Measurements from ENCODE around the gene STPG3.

STPG3 gene

DNA sequence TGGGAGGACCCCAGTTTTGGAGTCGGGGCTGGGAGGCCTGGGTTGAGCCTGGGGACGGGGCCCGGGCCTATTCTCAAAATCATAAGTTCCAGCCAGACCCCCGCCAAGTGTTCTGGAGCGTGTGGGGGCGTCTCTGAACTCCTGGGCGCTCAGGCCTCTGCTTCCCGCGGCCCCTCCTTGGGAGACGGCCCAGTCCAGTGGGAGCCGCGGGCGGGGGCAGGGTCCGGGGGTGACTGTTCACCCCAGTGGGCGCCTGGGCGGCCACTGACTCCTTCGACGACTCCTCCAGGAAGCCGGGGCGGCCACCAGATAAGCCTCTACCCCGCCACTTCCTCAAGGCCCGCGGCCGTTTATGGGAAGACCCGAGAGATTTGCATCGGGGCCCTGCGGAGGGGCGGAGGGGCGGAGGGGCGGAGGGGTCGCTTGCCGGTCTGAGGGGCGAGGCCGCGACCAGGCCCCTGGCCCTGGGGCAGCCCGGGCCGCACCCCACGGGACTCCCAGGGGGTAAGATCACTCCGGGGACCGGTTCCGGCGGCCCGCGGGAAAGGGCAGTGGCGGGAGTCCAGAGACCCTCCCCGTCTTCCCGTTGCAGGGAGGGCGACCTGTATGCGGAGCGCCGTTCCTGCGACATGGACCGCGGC, 27.1 kb downstream of the STPG3 start:
- no peak for DNase-seq (ENCODE audit: low spot score)
- peak overlapping the region; percentile 94 for H3K27ac ChIP-seq
- POLR2A ChIA-PET (ENCODE audit: low non-redundant PET), result interaction anchor here (1.0 to 1.7 kb wide), 5 partner anchors 8 to 37 kb away, joined by 3 to 9 read pairs (median 5); partner anchors contain the start of gene TUBB4B
- CTCF ChIA-PET, result interaction anchor here (0.6 to 2.2 kb wide), 6 partner anchors 16 to 174 kb away, joined by 3 to 13 read pairs (median 3); partner anchors contain the start of gene NRARP
- TF ChIP-seq, protein P1, sequence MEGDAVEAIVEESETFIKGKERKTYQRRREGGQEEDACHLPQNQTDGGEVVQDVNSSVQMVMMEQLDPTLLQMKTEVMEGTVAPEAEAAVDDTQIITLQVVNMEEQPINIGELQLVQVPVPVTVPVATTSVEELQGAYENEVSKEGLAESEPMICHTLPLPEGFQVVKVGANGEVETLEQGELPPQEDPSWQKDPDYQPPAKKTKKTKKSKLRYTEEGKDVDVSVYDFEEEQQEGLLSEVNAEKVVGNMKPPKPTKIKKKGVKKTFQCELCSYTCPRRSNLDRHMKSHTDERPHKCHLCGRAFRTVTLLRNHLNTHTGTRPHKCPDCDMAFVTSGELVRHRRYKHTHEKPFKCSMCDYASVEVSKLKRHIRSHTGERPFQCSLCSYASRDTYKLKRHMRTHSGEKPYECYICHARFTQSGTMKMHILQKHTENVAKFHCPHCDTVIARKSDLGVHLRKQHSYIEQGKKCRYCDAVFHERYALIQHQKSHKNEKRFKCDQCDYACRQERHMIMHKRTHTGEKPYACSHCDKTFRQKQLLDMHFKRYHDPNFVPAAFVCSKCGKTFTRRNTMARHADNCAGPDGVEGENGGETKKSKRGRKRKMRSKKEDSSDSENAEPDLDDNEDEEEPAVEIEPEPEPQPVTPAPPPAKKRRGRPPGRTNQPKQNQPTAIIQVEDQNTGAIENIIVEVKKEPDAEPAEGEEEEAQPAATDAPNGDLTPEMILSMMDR (conservative IDR thresholded peaks at IDR 0.05; ENCODE audit: low read depth), result no peak

DNA sequence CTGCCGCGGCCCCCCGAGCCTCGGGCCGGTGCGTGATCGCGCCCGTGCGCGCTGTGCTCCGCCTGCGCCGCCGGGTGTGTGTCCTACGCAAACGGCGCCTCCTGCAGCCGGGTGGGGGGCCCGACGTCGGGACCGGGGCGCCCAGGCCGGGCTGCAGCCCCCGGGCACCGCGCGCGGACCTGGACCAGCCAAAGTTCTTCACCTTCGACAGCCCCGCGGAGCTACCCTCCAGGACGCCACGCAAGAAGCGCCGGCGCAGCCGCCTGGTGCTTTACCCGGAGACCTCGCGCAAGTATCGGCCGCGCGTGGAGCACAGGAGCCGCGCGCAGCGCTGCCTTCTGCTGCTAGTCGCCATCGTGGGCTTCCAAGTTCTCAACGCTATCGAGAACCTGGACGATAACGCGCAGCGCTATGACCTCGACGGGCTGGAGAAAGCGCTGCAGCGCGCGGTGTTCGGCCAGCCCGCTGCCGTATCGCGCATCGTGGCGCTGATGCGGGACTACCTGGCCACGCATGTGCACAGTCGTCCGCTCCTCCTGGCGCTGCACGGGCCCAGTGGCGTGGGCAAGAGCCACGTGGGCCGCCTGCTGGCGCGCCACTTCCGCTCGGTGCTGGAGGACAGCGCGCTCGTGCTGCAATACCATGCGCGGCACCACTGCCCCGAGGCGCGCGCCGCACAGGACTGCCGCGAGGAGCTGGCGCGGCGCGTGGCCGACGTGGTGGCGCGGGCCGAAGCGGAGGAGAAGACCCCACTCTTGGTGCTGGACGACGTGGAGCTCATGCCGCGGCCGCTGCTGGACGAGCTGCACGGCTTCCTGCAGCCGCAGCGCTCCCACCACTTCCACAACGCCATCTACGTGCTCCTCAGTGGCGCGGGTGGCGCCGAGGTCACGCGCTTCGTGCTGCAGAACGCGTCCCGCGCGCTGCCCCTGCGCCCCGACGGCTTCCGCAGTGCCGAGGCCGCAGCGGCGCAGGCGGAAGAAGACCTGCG, 27.9 kb downstream of the STPG3 start:
- no peak for DNase-seq (ENCODE audit: low spot score)
- peak overlapping the region; percentile 94 for H3K27ac ChIP-seq
- TF ChIP-seq, protein P1 (conservative IDR thresholded peaks at IDR 0.05; ENCODE audit: low read depth), result no peak
- POLR2A ChIA-PET (ENCODE audit: low non-redundant PET), result interaction anchor here (0.6 kb wide), 1 partner anchor 146 kb away, joined by 3 read pairs; no protein-coding TSS in a partner anchor
- CTCF ChIA-PET, result no interaction called here

DNA sequence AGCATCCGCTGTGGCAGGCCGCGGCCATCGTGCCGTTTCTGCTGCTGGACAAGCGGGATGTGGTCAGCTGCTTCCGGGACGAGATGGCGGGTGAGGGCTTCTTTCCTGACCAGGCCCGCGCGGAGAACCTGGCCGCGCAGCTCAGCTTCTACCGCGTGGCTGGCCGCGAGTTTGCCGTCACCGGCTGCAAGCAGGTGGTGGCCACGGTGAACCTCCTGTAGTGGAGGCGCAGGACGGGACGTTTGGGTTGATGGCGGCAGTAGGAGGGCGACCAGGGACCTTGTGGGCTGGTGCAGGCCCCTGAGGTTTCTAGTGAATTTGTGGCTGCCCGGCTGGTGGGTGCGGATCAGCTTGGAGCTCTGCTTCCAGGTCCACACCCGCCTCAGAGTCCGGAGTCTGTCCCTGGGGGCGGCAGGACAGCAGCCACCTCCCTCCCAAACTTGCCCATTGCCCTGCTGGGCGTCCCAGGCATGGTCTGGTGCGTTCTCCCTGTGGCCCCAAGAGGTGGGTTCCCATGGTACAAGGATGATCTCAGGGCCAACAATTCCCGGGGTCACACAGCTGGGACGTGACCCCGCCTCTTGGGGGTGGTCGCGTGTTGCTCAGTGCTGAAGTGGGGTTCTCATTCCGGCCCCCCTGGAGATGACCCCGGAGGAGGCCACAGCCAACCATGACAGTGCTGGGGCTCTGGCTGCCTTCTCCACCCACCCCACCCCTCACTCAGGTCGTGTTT, 28.8 kb downstream of the STPG3 start:
- DNase-seq (ENCODE audit: low spot score), result no peak
- H3K27ac ChIP-seq, result peak overlapping the region; percentile 94
- POLR2A ChIA-PET (ENCODE audit: low non-redundant PET), result interaction anchor here (0.6 kb wide), 2 partner anchors 22 to 145 kb away, joined by 3 to 5 read pairs; partner anchors contain the start of gene NRARP
- CTCF ChIA-PET, result interaction anchor here (0.6 kb wide), 1 partner anchor 8 kb away, joined by 4 read pairs; no protein-coding TSS in a partner anchor
- TF ChIP-seq, protein P1 (conservative IDR thresholded peaks at IDR 0.05; ENCODE audit: low read depth), result no peak

DNA sequence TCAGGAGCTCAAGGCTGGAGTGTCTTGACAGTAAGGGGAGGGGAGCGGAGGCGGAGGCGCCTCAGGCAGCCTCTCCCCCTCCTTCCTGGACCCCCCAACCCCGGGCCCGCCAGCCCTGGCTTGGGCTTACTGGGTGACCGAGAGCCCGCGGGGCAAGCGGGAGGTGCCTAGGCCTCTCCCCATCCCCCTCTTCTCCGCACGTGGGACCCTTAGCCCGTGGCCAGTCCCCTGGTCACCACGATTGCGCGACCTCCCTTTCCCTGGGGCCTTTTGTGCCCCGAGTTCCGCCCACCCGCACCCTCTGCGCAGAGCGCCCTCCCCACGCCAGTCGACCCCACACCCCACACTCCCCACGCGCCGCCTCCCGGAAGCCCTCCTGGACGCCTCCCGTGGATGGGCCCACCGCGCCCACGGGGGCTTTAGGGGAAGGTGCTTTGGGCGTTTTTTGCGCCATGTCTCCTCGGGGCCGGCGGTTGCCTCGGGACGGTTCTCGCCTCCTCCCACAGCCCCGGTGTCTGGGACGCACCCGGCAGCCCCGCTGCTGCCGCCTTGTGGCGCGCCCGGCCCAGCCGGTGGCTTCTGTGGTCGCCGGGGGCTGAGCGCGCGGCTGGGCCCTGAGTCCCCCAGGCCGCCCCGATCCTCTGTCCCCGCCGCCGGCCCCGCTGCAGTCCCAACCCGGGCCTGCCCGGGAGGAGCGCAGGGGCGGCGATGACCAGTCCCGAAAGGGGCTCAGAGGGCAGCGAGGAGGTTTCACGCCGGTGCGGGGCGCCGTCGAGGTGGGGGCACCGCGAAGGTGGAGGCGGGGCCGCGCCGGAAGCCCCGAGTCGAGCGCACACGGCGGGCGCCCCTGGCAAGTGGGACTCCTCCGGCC, 29.6 kb downstream of the STPG3 start:
- CTCF ChIA-PET, result interaction anchor here (0.6 kb wide), 1 partner anchor 9 kb away, joined by 4 read pairs; no protein-coding TSS in a partner anchor
- peak overlapping the region; percentile 94 for H3K27ac ChIP-seq
- DNase-seq (ENCODE audit: low spot score), result no peak
- TF ChIP-seq, protein P1 (conservative IDR thresholded peaks at IDR 0.05; ENCODE audit: low read depth), result no peak
- POLR2A ChIA-PET (ENCODE audit: low non-redundant PET), result interaction anchor here (0.6 kb wide), 1 partner anchor 21 kb away, joined by 5 read pairs; the partner anchor contains the start of gene NRARP

DNA sequence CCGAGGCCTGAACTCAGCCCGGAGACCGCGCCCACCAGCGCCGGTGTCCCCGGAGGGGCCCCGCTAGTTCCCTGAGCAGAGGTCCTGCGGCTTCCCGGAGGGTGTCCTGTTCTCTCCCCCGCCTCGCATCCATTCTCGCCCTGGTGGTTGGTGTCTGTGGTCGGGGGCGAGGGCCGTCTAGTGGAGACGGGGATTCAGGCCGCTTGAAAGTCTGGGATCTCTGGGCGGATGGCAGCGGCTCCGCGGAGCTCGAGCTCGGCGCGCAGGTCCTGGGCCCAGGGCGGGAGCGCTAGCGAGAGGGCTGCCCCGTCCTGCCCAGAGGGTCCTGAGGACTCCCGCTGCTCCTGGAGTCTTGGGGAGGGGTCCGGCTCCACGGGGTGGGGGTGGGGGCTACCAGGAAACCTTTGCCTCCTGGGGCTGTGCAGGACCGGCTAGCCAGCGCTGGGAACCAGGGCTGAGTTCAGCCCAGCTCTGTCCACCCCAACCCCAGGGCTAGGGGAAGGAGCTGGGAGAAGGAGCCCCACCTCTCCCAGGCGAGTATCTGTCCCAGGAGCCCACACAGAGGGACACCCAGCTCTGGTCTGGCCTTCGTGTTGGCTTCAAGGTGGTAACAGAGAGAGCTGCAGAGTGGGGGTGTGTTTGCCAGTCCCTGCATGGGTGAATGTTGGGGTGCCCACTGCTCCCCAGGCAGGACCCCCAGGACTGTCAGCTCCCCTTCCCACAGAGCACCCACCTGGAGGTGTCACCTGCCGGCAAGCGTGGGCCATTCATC, 30.4 kb downstream of the STPG3 start:
- TF ChIP-seq, protein P1 (conservative IDR thresholded peaks at IDR 0.05; ENCODE audit: low read depth), result no peak
- CTCF ChIA-PET, result interaction anchor here (0.6 to 1.3 kb wide), 3 partner anchors 21 to 253 kb away, joined by 3 read pairs; partner anchors contain the start of gene NRARP
- peak overlapping the region; percentile 94 for H3K27ac ChIP-seq
- POLR2A ChIA-PET (ENCODE audit: low non-redundant PET), result no interaction called here
- no peak for DNase-seq (ENCODE audit: low spot score)
